Retina (tissue), 1 donor: ENCODE measurements around the gene CHCHD4.
"Not testable (repeated sequence)": the region's sequence is repeated elsewhere in the genome, so short reads cannot be mapped to it uniquely, and the experiment has no call there.

Experiments used
- DNase-seq: peaks from one replicate; pipeline ENCODE4 v3.0.0-alpha.2; 2016

CHCHD4 gene

GRCh38 chr3:14118400-14119381, 6.0 kb downstream of the CHCHD4 start:
- DNase-seq, result no peak

- no peak for DNase-seq
Observed at GRCh38 chr3:14117468-14118399, 6.9 kb downstream of the CHCHD4 start.

GRCh38 chr3:14113965-14114635, 10.6 kb downstream of the CHCHD4 start:
- DNase-seq, result no peak

GRCh38 chr3:14110699-14111098, 14.0 kb downstream of the CHCHD4 start:
- no peak for DNase-seq

GRCh38 chr3:14109821-14110220, 14.8 kb downstream of the CHCHD4 start:
- not testable (repeated sequence) for DNase-seq

GRCh38 chr3:14097616-14098391, 26.9 kb downstream of the CHCHD4 start:
- DNase-seq, result no peak

- no peak for DNase-seq
Observed at GRCh38 chr3:14096742-14097141, 27.9 kb downstream of the CHCHD4 start.

GRCh38 chr3:14093831-14094230, 30.8 kb downstream of the CHCHD4 start:
- DNase-seq, result no peak

- no peak for DNase-seq
Observed at GRCh38 chr3:14092464-14092863, 32.2 kb downstream of the CHCHD4 start.

- not testable (repeated sequence) for DNase-seq
Observed at GRCh38 chr3:14091959-14092358, 32.7 kb downstream of the CHCHD4 start.

- DNase-seq, result not testable (repeated sequence)
Observed at GRCh38 chr3:14087461-14087860, 37.2 kb downstream of the CHCHD4 start.

GRCh38 chr3:14082108-14082657, 42.5 kb downstream of the CHCHD4 start:
- DNase-seq, result no peak

- no peak for DNase-seq
Observed at GRCh38 chr3:14077310-14077709, 47.4 kb downstream of the CHCHD4 start.

- not testable (repeated sequence) for DNase-seq
Observed at GRCh38 chr3:14075233-14075632, 49.4 kb downstream of the CHCHD4 start.

GRCh38 chr3:14064910-14065309, 59.8 kb downstream of the CHCHD4 start:
- DNase-seq, result no peak

GRCh38 chr3:14063152-14063551, 61.5 kb downstream of the CHCHD4 start:
- DNase-seq, result no peak
